GM12891 (cell line): ENCODE results near the gene GNPDA2.

ENCODE experiments used
- DNase-seq: peaks from one replicate; pipeline ENCODE4 v3.0.0; 2011; ENCODE audit warnings: low spot score; ENCODE audit not compliant: insufficient read length
- FAIRE-seq: peaks from 2 replicates; lab custom pipeline; 2011; peaks lifted over from hg19 to GRCh38; lab: Jason Lieb, UNC
- PAX5 ChIP-seq: IDR thresholded peaks from 2 replicates; pipeline ENCODE4 v1.6.1; 2011; ENCODE audit warnings: low read length, moderate library complexity, mild to moderate bottlenecking; ENCODE audit not compliant: insufficient read depth, severe bottlenecking
- POLR2A ChIP-seq: IDR thresholded peaks from 2 replicates; pipeline ENCODE4 v1.6.1; 2011; ENCODE audit warnings: low read depth, low read length, control low read depth
- POLR2AphosphoS5 ChIP-seq: IDR thresholded peaks from 2 replicates; pipeline ENCODE4 v1.6.1; 2011; ENCODE audit warnings: low read depth, low read length, control low read depth
- POU2F2 ChIP-seq: IDR thresholded peaks from 2 replicates; pipeline ENCODE4 v1.6.1; 2011; ENCODE audit warnings: low read depth, mild to moderate bottlenecking, control low read depth, low read length, moderate library complexity
- SPI1 ChIP-seq: IDR thresholded peaks from 2 replicates; pipeline ENCODE4 v1.6.1; 2011; ENCODE audit warnings: low read depth, low read length, control low read depth
- TAF1 ChIP-seq: IDR thresholded peaks from 2 replicates; pipeline ENCODE4 v1.6.1; 2011; ENCODE audit warnings: low read depth, low read length, control low read depth

Gene GNPDA2

DNA sequence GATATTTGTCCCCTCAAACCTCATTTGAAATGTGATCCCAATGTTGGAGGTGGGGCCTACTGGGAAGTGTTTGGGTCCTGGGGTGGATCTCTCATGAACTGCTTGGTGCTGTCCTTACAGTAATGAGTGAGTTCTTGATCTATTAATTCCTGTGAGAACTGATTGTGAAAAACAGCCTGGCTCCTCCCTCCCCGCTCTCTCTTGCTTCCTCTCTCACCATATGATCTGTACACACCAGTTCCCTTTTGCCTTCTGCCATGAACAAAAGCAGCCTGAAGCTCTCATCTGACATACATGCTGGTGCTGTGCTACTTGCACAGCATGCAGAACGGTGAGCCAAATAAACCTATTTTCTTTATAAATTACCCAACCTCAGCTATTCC is 63.7 kb downstream of the GNPDA2 start:
- no peak for TF ChIP-seq POLR2A
- TF ChIP-seq TAF1: no peak
- TF ChIP-seq SPI1: peak; percentile 44; the same call in 1 of the 2 replicates
- no peak for DNase-seq
- no peak for FAIRE-seq

GRCh38 chr4:44661940-44662622 is 64.3 kb downstream of the GNPDA2 start:
- FAIRE-seq: no peak
- TF ChIP-seq POU2F2: no peak
- TF ChIP-seq POLR2AphosphoS5: no peak
- DNase-seq: no peak

- no peak for TF ChIP-seq POLR2AphosphoS5
- TF ChIP-seq POU2F2: no peak
- TF ChIP-seq TAF1: no peak
- no peak for TF ChIP-seq PAX5
- DNase-seq (no peak), FAIRE-seq (no peak)
Measured at GRCh38 chr4:44660396-44660795, 66.0 kb downstream of the GNPDA2 start.

DNA sequence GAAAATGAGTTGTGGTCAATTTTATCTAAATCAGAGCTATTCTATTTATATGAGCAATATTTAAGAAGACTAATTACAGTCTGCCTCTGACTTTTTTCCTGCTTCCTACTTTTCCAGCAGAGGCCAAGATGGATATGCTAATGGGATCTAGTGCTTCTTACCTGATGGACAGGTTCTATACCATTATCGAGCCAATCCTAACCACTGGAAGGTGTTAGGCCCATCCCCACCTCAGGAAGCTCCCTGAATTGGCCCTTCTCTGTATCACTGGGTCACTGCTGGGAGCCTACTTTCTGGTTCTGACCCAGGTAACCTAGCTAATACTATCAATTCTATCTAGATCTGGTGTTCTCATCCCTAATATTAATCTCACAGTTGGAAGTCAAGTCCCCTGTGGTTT is 74.4 kb downstream of the GNPDA2 start:
- TF ChIP-seq POU2F2 (no peak), PAX5 (no peak), POLR2A (no peak), POLR2AphosphoS5 (no peak), TAF1 (no peak), SPI1 (no peak)
- FAIRE-seq (no peak), DNase-seq (no peak)
